HG03520 (cell line): ENCODE measurements around the gene OAS3.

ENCODE experiments used
- ATAC-seq: cut with Tn5 transposase; IDR thresholded peaks from one replicate; pipeline ENCODE4 v1.9.1; 2021; ENCODE audit warnings: mild to moderate bottlenecking, moderate library complexity; ENCODE audit not compliant: unreplicated experiment

The OAS3 gene

DNA sequence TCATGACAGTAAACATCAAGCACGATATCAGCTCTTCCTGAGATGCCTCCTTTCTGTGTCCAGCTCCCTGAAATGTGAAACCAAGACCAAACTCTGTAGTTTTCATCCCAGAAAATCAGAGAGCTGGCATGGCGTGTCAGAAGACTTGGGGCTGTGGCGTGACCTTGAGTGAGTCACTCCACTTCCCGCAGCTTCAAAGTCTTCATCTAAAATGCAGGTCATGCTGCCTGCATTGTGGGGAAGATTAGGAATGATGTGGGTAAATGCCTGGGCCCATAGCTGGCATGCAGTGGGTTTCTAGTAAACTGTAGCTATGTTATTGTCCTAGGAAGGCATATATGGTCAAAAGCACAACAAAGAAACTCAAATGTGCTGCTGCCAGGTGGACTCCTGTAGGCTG is 68.9 kb downstream of the OAS3 start:
- no peak for ATAC-seq

- ATAC-seq, result no peak
Measured at GRCh38 chr12:113010701-113011100, 72.4 kb downstream of the OAS3 start.

GRCh38 chr12:113014565-113014964 is 76.3 kb downstream of the OAS3 start:
- ATAC-seq, result no peak

DNA sequence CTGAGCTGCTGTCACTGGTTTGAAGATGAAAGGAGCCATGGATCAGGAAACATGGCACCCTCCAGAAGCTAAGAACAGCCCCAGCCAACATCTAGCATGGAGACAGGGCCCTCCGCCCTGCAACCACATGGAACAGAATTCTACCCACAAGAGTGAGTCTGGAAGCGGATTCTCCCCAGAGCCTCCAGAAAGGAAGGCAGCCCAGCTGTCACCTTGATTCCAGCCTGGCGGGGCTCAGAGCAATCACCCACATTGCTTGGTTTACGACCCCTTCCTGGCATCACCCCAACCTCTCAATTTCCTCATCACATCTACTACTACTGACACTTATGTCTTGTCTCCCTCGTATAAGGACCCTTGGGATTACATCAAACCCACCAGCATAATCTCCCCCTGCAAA is 78.5 kb downstream of the OAS3 start:
- ATAC-seq, result no peak

- ATAC-seq, result no peak
Measured at GRCh38 chr12:113019025-113019424, 80.8 kb downstream of the OAS3 start.

DNA sequence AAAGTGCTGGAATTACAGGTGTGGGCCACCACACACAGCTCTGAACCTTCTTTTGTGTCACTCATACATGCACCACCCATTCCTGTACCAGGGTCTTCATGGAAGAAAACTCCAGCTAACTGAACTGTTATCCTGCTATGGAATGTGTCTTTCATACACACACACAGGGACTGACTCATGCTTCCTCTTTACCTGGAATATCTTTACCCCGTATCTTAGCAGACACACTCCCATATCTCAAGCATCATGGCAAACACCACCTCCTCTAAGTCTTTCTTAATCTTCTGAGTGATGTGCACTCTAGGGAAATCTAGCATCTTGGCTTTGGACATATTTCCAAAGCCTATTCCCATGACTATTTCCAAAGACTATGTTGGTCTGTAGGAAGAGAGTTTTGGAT is 83.2 kb downstream of the OAS3 start:
- ATAC-seq, result no peak
